Mesenchymal stem cell (in vitro differentiated cells and primary cell): ENCODE results near the gene WDFY3.
A peak's percentile ranks its signal among the peaks of the same experiment; 100 is the strongest.

Source experiments
- DNase-seq: peaks from one replicate; pipeline ENCODE4 v3.0.0-alpha.2; 2013
- H2AFZ ChIP-seq: one replicate; pipeline ENCODE4 v1.6.1; 2013; ENCODE audit warnings: low read depth, mild to moderate bottlenecking, control low read depth, inconsistent platforms, low read length, moderate library complexity
- H2AK5ac ChIP-seq: 2 replicates; pipeline ENCODE4 v1.6.1; 2013; ENCODE audit warnings: low read length, moderate library complexity, mild to moderate bottlenecking, inconsistent platforms; ENCODE audit not compliant: severe bottlenecking
- H2BK120ac ChIP-seq: one replicate; pipeline ENCODE4 v1.6.1; 2013; ENCODE audit warnings: low read depth, mild to moderate bottlenecking, inconsistent platforms, low read length, moderate library complexity
- H2BK12ac ChIP-seq, 2 experiments: one replicate each; pipeline ENCODE4 v1.6.1; 2013; ENCODE audit warnings: inconsistent platforms in 2 of 2, low read length in 2 of 2, mild to moderate bottlenecking in 2 of 2, moderate library complexity in 2 of 2, control low read depth in 1 of 2
- H2BK15ac ChIP-seq: one replicate; pipeline ENCODE4 v1.6.1; 2013; ENCODE audit warnings: mild to moderate bottlenecking, low read depth, inconsistent platforms; ENCODE audit not compliant: poor library complexity, severe bottlenecking
- H2BK5ac ChIP-seq: 2 replicates; pipeline ENCODE4 v1.6.1; 2013; ENCODE audit warnings: low read depth, mild to moderate bottlenecking, low read length, control low read depth, inconsistent platforms; ENCODE audit not compliant: poor library complexity, severe bottlenecking
- H3K14ac ChIP-seq, 2 experiments: one replicate each; pipeline ENCODE4 v1.6.1; 2013; ENCODE audit warnings: inconsistent platforms in 2 of 2, low read length in 2 of 2, control low read depth in 1 of 2, mild to moderate bottlenecking in 1 of 2, moderate library complexity in 1 of 2
- H3K18ac ChIP-seq, 2 experiments: one replicate each; pipeline ENCODE4 v1.6.1; 2013; ENCODE audit warnings: inconsistent platforms in 2 of 2, low read length in 2 of 2, control low read depth in 1 of 2, low read depth in 1 of 2, mild to moderate bottlenecking in 1 of 2
- H3K23ac ChIP-seq, 2 experiments: one replicate each; pipeline ENCODE4 v1.6.1; 2013; ENCODE audit warnings: inconsistent platforms in 2 of 2, low read length in 2 of 2, mild to moderate bottlenecking in 2 of 2, moderate library complexity in 2 of 2, control low read depth in 1 of 2
- H3K27ac ChIP-seq: 2 replicates; pipeline ENCODE4 v1.5.1; 2013; ENCODE audit warnings: mild to moderate bottlenecking, moderate library complexity, low read length, control low read depth, inconsistent platforms; ENCODE audit not compliant: poor library complexity, severe bottlenecking
- H3K27me3 ChIP-seq, 2 experiments: 2 replicates each; pipeline versions ENCODE4 v1.6.1 to v1.7.0; 2013; ENCODE audit warnings: low read length in 2 of 2, mild to moderate bottlenecking in 2 of 2, moderate library complexity in 2 of 2, control low read depth in 1 of 2, inconsistent platforms in 1 of 2; ENCODE audit not compliant: control insufficient read depth in 1 of 2, insufficient read depth in 1 of 2
- H3K36me3 ChIP-seq, 2 experiments: 2 replicates each; pipeline versions ENCODE4 v1.6.1 to v1.7.0; 2013; ENCODE audit warnings: low read length in 2 of 2, control low read depth in 1 of 2, inconsistent platforms in 1 of 2, low read depth in 1 of 2, mild to moderate bottlenecking in 1 of 2; ENCODE audit not compliant: insufficient read depth in 2 of 2, control insufficient read depth in 1 of 2
- H3K4ac ChIP-seq, 2 experiments: one replicate each; pipeline ENCODE4 v1.6.1; 2013; ENCODE audit warnings: inconsistent platforms in 2 of 2, low read length in 2 of 2, mild to moderate bottlenecking in 2 of 2, moderate library complexity in 2 of 2, control low read depth in 1 of 2, low read depth in 1 of 2
- H3K4me1 ChIP-seq: 2 replicates; pipeline ENCODE4 v1.6.1; 2013; ENCODE audit warnings: low read depth, low read length, control low read depth; ENCODE audit not compliant: control insufficient read depth, insufficient read depth
- H3K4me2 ChIP-seq: 2 replicates; pipeline ENCODE4 v1.6.1; 2013; ENCODE audit warnings: low read length, mild to moderate bottlenecking, inconsistent platforms; ENCODE audit not compliant: poor library complexity, severe bottlenecking
- H3K4me3 ChIP-seq, 2 experiments: 2 replicates each; pipeline versions ENCODE4 v1.5.1 to v1.7.0; 2013; ENCODE audit warnings: low read length in 2 of 2, mild to moderate bottlenecking in 2 of 2, control low read depth in 1 of 2, low read depth in 1 of 2; ENCODE audit not compliant: insufficient read depth in 1 of 2
- H3K79me1 ChIP-seq: replicated peaks from 2 replicates; pipeline ENCODE4 v1.6.1; 2013; ENCODE audit warnings: mild to moderate bottlenecking, control low read depth, low read length, inconsistent platforms; ENCODE audit not compliant: poor library complexity, severe bottlenecking
- H3K9ac ChIP-seq: 2 replicates; pipeline ENCODE4 v1.7.0; 2013; ENCODE audit warnings: mild to moderate bottlenecking, low read length, moderate library complexity
- H3K9me3 ChIP-seq: 2 replicates; pipeline ENCODE4 v1.7.0; 2013; ENCODE audit warnings: mild to moderate bottlenecking, low read length; ENCODE audit not compliant: control insufficient read depth
- H4K8ac ChIP-seq: one replicate; pipeline ENCODE4 v1.6.1; 2013; ENCODE audit warnings: inconsistent platforms, mild to moderate bottlenecking, low read length, moderate library complexity
- H4K91ac ChIP-seq: one replicate; pipeline ENCODE4 v1.6.1; 2013; ENCODE audit warnings: mild to moderate bottlenecking, low read length, inconsistent platforms
- WGBS: methylation state at CpG from one replicate; pipeline ENCODE4 v1.1.7; 2013; ENCODE audit warnings: mixed read lengths; 5-methylcytosine and 5-hydroxymethylcytosine counted together

WDFY3 gene

DNA sequence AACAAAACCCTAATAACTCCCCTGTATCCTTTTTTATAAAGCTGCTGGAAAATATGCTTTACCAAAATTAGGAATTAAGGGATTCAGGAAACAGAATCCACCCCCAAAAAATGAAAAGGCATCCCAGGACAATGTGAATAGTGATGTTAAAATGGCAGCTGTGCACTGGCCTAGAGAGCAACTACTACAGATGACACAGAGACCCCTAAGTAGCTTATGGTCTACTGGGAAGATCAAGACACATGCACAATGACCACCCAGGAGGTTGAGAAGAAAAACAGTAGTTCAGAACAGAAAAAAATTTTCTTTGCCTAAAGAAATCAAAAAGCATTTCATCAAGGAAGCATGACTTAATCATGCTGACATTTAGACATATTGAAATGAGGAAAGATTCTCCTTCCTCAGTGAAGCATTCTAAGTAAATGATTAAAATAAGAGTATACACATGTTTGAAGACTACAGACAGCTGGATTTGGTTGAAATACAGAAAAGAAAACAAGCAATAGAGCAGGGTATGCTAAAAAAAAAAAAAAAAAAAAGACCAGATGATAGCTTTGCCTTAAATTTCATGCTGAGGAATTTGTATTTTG lies 117.3 kb downstream of the WDFY3 start:
- Histone ChIP-seq H3K4me1 (no peaks in the 10 kb centered on the region), H3K4me2 (no peak overlapping the region), H3K27ac (peak overlapping the region; percentile 89), H3K9ac (no peak overlapping the region), H3K79me1 (peaks cover 13% of the 10 kb centered on the region), H2BK5ac (no peak overlapping the region), H2BK120ac (no peak overlapping the region), H3K36me3 (peaks cover 0 to 51% of the 10 kb centered on the region in 2 experiments), H2AFZ (no peak overlapping the region), H3K9me3 (no peaks in the 10 kb centered on the region), H2AK5ac (peak overlapping the region; percentile 96), H3K23ac (no peak overlapping the region), H4K91ac (no peak overlapping the region), H2BK12ac (no peak overlapping the region), H3K4me3 (no peak overlapping the region), H3K4ac (no peak overlapping the region), H3K14ac (no peak overlapping the region), H4K8ac (no peak overlapping the region), H2BK15ac (no peak overlapping the region), H3K27me3 (no peaks in the 10 kb centered on the region), H3K18ac (no peak overlapping the region)
- no peak for DNase-seq

DNA sequence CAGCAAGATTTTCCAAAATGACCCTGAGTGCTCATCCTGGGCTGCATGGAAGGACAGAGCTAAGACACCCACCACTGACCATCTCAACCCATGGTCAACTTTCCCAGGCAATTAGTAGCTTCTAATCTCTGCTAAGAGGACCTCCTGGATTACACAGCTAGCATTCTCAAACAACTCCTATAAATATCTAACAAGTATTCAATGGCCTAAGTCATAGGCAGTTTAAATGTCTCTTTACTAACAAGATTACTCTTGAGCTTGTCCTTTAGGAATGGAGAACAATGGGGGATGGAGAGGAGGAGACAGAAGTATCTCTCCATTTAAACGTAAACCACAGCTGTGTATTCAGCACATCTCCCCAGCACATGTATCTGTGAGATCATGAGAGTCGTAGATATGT lies 118.1 kb downstream of the WDFY3 start:
- Histone ChIP-seq H4K8ac (no peak overlapping the region), H2AFZ (no peak overlapping the region), H3K27me3 (no peaks in the 10 kb centered on the region), H2BK120ac (no peak overlapping the region), H3K9ac (no peak overlapping the region), H3K36me3 (peaks cover 0 to 49% of the 10 kb centered on the region in 2 experiments), H2BK5ac (no peak overlapping the region), H3K18ac (no peak overlapping the region), H3K4ac (no peak overlapping the region), H3K14ac (no peak overlapping the region), H3K79me1 (peaks cover 11% of the 10 kb centered on the region), H3K4me3 (no peak overlapping the region), H3K27ac (peak overlapping the region; percentile 89), H2BK15ac (no peak overlapping the region), H3K4me2 (no peak overlapping the region), H3K9me3 (no peaks in the 10 kb centered on the region), H3K4me1 (no peaks in the 10 kb centered on the region), H2BK12ac (no peak overlapping the region), H3K23ac (no peak overlapping the region), H4K91ac (no peak overlapping the region), H2AK5ac (no peak overlapping the region)
- 67% methylated on average over 1 of the region's 2 CpGs for WGBS
- DNase-seq = no peak

DNA sequence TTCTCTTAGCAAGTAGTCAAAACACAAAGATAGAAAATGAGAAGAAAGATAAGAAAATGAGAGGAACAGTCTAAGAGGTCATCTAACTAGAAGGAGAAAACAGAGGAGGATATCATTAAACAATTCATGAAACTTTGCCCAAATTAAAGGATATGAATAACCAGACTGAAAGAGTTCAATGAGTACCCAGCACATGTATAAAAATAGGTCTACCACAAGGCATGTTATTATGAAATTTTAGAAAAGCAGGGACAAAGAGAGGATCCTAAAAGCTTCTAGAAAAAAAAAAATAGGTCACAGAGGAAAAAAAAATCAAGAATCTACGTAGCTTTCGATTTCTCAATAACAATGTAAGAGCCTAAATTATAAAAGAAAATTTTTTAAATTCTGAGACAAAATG lies 118.5 kb downstream of the WDFY3 start:
- no peak for DNase-seq
- Histone ChIP-seq H4K91ac (no peak overlapping the region), H3K27ac (no peak overlapping the region), H2AK5ac (no peak overlapping the region), H3K4me3 (no peak overlapping the region), H2BK15ac (no peak overlapping the region), H3K4me1 (no peaks in the 10 kb centered on the region), H4K8ac (no peak overlapping the region), H3K4ac (no peak overlapping the region), H2BK5ac (no peak overlapping the region), H2AFZ (no peak overlapping the region), H3K79me1 (peaks cover 13% of the 10 kb centered on the region), H3K18ac (no peak overlapping the region), H2BK12ac (no peak overlapping the region), H3K4me2 (no peak overlapping the region), H2BK120ac (no peak overlapping the region), H3K9me3 (no peaks in the 10 kb centered on the region), H3K9ac (no peak overlapping the region), H3K27me3 (no peaks in the 10 kb centered on the region), H3K36me3 (peaks cover 0 to 49% of the 10 kb centered on the region in 2 experiments), H3K23ac (no peak overlapping the region), H3K14ac (no peak overlapping the region)
- WGBS = no CpG with 5 or more reads among the region's 2 CpGs

DNA sequence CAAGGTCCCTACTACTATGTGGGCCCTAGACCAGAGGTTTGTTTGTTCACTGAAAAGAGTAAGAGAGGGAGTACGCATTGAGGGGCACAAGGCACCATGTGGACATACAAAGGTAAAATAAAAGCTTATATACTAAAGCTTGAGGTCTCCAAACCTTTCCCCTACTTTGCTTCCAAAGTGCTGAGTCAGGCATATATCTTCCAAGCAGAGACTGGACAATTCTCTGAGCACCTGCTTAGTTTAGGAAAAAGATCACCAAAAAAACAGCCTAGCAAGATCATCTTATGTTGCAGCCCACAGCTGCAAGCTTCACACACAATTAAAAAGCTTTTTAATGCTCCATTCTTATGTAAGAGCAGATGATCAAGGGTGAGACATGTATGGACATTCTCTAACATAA lies 119.5 kb downstream of the WDFY3 start:
- H3K4me3 ChIP-seq = no peak overlapping the region
- no peak overlapping the region for H3K9ac ChIP-seq
- no peak for DNase-seq
- no peak overlapping the region for H4K8ac ChIP-seq
- H2AK5ac ChIP-seq = no peak overlapping the region
- no peaks in the 10 kb centered on the region for H3K27me3 ChIP-seq
- no peak overlapping the region for H3K4me2 ChIP-seq
- H3K79me1 ChIP-seq = peaks cover 13% of the 10 kb centered on the region
- no peak overlapping the region for H2BK120ac ChIP-seq
- no peak overlapping the region for H2BK12ac ChIP-seq
- H3K14ac ChIP-seq = no peak overlapping the region
- no peak overlapping the region for H3K27ac ChIP-seq
- H3K9me3 ChIP-seq = no peaks in the 10 kb centered on the region
- no peak overlapping the region for H2BK15ac ChIP-seq
- H3K18ac ChIP-seq = no peak overlapping the region
- H3K4ac ChIP-seq = no peak overlapping the region
- H2AFZ ChIP-seq = no peak overlapping the region
- H3K23ac ChIP-seq = no peak overlapping the region
- WGBS = 100% methylated on average over 1 of the region's 1 CpG
- H3K4me1 ChIP-seq = no peaks in the 10 kb centered on the region
- no peak overlapping the region for H4K91ac ChIP-seq
- peaks cover 0 to 49% of the 10 kb centered on the region in 2 experiments for H3K36me3 ChIP-seq
- no peak overlapping the region for H2BK5ac ChIP-seq
